ENCODE results near the gene KLLN.
A peak's percentile ranks its signal among the peaks of the same experiment; 100 is the strongest.

KLLN gene

GRCh38 chr10:87818505-87819288 lies 44.6 kb downstream of the KLLN start:
- no peaks in the 10 kb centered on the region for H3K36me3 ChIP-seq
- H3K9me3 ChIP-seq: no peaks in the 10 kb centered on the region
- H3K4me3 ChIP-seq: peak overlapping the region; percentile 84
- H3K27me3 ChIP-seq: no peaks in the 10 kb centered on the region
- peaks cover 32% of the 10 kb centered on the region for H3K4me1 ChIP-seq
- H3K27ac ChIP-seq: peak overlapping the region; percentile 91
- peak overlapping the region; percentile 92 for H3K4me2 ChIP-seq
- TF ChIP-seq Cebpa-rat (IDR thresholded peaks at IDR 0.05): no peak
- peaks cover 18% of the 10 kb centered on the region; the same call in 1 of the 2 replicates for H4K20me1 ChIP-seq
- peak overlapping the region; percentile 88 for H3K9ac ChIP-seq

- peaks cover 32% of the 10 kb centered on the region for H3K4me1 ChIP-seq
- H3K4me3 ChIP-seq: peak within 1 kb of the TSS; percentile 84
- no peaks in the 10 kb centered on the region for H3K9me3 ChIP-seq
- TF ChIP-seq Cebpa-rat (IDR thresholded peaks at IDR 0.05): no peak
- no peaks in the 10 kb centered on the region for H3K27me3 ChIP-seq
- peaks cover 3% of the 10 kb centered on the region; the same call in 1 of the 2 replicates for H3K36me3 ChIP-seq
- H3K9ac ChIP-seq: peak within 1 kb of the TSS; percentile 88
- H3K27ac ChIP-seq: peak within 1 kb of the TSS; percentile 91
- H3K4me2 ChIP-seq: peak within 1 kb of the TSS; percentile 92
- H4K20me1 ChIP-seq: peaks cover 18% of the 10 kb centered on the region; the same call in 1 of the 2 replicates
Observed at GRCh38 chr10:87817609-87818504, 45.5 kb downstream of the KLLN start, which contains the start of gene ATAD1. ATAD1 (minus strand) TSS chr10:87818226; CDS start chr10:87814599, 3,627 bp downstream.

GRCh38 chr10:87816898-87817608 lies 46.3 kb downstream of the KLLN start:
- H3K36me3 ChIP-seq: peaks cover 11% of the 10 kb centered on the region
- H3K4me3 ChIP-seq: peak overlapping the region; percentile 84
- peaks cover 18% of the 10 kb centered on the region; the same call in 1 of the 2 replicates for H4K20me1 ChIP-seq
- no peak for TF ChIP-seq Cebpa-rat (IDR thresholded peaks at IDR 0.05)
- peaks cover 7% of the 10 kb centered on the region; the same call in 1 of the 2 replicates for H3K9me3 ChIP-seq
- H3K4me1 ChIP-seq: peaks cover 32% of the 10 kb centered on the region
- H3K9ac ChIP-seq: peak overlapping the region; percentile 88
- peak overlapping the region; percentile 91 for H3K27ac ChIP-seq
- peak overlapping the region; percentile 92 for H3K4me2 ChIP-seq
- no peaks in the 10 kb centered on the region for H3K27me3 ChIP-seq

- Histone ChIP-seq H3K27ac (no peak overlapping the region), H3K9me3 (peaks cover 7% of the 10 kb centered on the region; the same call in 1 of the 2 replicates), H3K9ac (no peak overlapping the region), H3K27me3 (no peaks in the 10 kb centered on the region), H3K36me3 (peaks cover 19% of the 10 kb centered on the region), H4K20me1 (peaks cover 18% of the 10 kb centered on the region; the same call in 1 of the 2 replicates), H3K4me2 (peak overlapping the region; percentile 92), H3K4me3 (peak overlapping the region; percentile 84), H3K4me1 (peaks cover 32% of the 10 kb centered on the region)
- TF ChIP-seq Cebpa-rat (IDR thresholded peaks at IDR 0.05): no peak
Observed at GRCh38 chr10:87816163-87816897, 47.0 kb downstream of the KLLN start.
